Hair follicular keratinocyte (primary cell): ENCODE data around the gene TFAM. TPM values are rescaled to one million over a fixed set of nuclear protein-coding genes. Genes with fewer than 3 reads are reported as not detected.

Experiments
- total RNA-seq: library from RNA; depleted of rRNA; stranded (reverse); fragments of >200 nt; gene quantifications from 2 replicates; pipeline ENCODE4 v1.2.3, GENCODE V29; 2015

TFAM gene
- total RNA-seq = 27.5 and 37.0 TPM in 2 replicates

DNA sequence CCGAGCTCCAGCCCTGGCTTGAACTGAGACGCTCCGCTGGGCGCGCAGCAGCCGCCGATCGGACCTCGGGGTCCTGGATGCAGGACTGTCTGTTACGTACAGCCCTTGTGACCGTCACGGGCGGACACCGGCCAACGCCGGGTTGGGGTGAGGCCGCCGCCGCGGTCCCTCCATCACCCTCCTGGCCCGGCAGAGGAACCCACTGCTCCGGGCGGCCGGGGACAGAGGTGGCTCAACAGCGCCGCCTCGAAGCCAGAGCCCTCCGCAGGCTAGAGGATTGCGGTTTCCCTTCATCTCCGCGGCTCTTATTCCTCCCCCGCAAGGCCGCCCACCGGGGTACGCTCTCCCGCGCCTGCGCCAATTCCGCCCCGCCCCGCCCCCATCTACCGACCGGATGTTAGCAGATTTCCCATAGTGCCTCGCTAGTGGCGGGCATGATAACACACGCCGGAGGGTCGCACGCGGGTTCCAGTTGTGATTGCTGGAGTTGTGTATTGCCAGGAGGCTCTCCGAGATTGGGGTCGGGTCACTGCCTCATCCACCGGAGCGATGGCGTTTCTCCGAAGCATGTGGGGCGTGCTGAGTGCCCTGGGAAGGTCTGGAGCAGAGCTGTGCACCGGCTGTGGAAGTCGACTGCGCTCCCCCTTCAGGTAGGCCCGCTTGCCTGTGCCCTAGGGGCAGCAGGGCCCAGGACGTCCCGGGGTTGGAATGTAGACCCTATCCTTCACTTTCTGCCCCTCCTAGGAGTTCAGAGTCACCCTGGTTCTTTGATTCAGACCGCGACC is at the start of gene TFAM:
TSS of gene TFAM (plus strand) at position 412 of the 785 bp plus-strand sequence. CDS start at position 550, 138 bp downstream.

Other genes with a start within 250 kb of the TFAM start
- 2.3 and 3.6 TPM in 2 replicates for gene IPMK, start 117.5 kb upstream of the TFAM start, total RNA-seq
- gene CISD1, start 116.2 kb upstream of the TFAM start, total RNA-seq = 30.0 and 43.6 TPM in 2 replicates
- 12.3 and 13.4 TPM in 2 replicates for gene UBE2D1, start 50.4 kb upstream of the TFAM start, total RNA-seq
- 9.8 and 10.4 TPM in 2 replicates for gene BICC1, start 127.5 kb downstream of the TFAM start, total RNA-seq